SJCRH30 (cell line): Measurements from ENCODE around the gene INPP5F. TPM values are rescaled to one million over a fixed set of nuclear protein-coding genes. Genes with fewer than 3 reads are reported as not detected.

Experiments used
- DNase-seq, 2 experiments: peaks; one replicate each; pipeline ENCODE4 v3.0.0-alpha.2; 2015 to 2020
- H3K27ac ChIP-seq: fragments of 250-450 bp; sonication (Bioruptor Pico); 2 replicates; pipeline ENCODE4 v1.5.1; 2020; ENCODE audit warnings: mild to moderate bottlenecking, moderate library complexity
- H3K27me3 ChIP-seq: fragments of 250-450 bp; sonication (Bioruptor Pico); 2 replicates; pipeline ENCODE4 v1.5.1; 2020; ENCODE audit warnings: mild to moderate bottlenecking, moderate library complexity
- H3K36me3 ChIP-seq: fragments of 250-450 bp; sonication (Bioruptor Pico); 2 replicates; pipeline ENCODE4 v1.5.1; 2020; ENCODE audit warnings: mild to moderate bottlenecking, moderate library complexity
- H3K4me1 ChIP-seq: fragments of 250-450 bp; sonication (Bioruptor Pico); 2 replicates; pipeline ENCODE4 v1.5.1; 2020; ENCODE audit warnings: mild to moderate bottlenecking, moderate library complexity
- H3K4me3 ChIP-seq: fragments of 250-450 bp; sonication (Bioruptor Pico); 2 replicates; pipeline ENCODE4 v1.5.1; 2020; ENCODE audit warnings: mild to moderate bottlenecking, moderate library complexity
- H3K9me3 ChIP-seq: fragments of 250-450 bp; sonication (Bioruptor Pico); replicated peaks from 2 replicates; pipeline ENCODE4 v1.5.1; 2020; ENCODE audit warnings: mild to moderate bottlenecking, moderate library complexity
- total RNA-seq: library from RNA; depleted of rRNA; stranded (reverse); fragments of >200 nt; shearing (Covaris generic); gene quantifications from 2 replicates; pipeline ENCODE4 v1.2.3, GENCODE V29; 2014; rRNA removed

The INPP5F gene
- total RNA-seq, result 11.5 and 13.8 TPM in 2 replicates

GRCh38 chr10:119725828-119726675 is at the start of gene INPP5F:
Gene INPP5F, plus strand, starts transcription at chr10:119726050. Its CDS starts 213 bp downstream, at chr10:119726263.
- DNase-seq, result peak; percentile 99 to 100
- H3K27me3 ChIP-seq, result no peaks in the 10 kb centered on the region
- peak within 1 kb of the TSS; percentile 80 for H3K27ac ChIP-seq
- H3K9me3 ChIP-seq, result no peaks in the 10 kb centered on the region
- peak within 1 kb of the TSS; percentile 92 for H3K4me3 ChIP-seq
- no peaks in the 10 kb centered on the region for H3K36me3 ChIP-seq
- peaks cover 11% of the 10 kb centered on the region; the same call in 1 of the 2 replicates for H3K4me1 ChIP-seq

DNA sequence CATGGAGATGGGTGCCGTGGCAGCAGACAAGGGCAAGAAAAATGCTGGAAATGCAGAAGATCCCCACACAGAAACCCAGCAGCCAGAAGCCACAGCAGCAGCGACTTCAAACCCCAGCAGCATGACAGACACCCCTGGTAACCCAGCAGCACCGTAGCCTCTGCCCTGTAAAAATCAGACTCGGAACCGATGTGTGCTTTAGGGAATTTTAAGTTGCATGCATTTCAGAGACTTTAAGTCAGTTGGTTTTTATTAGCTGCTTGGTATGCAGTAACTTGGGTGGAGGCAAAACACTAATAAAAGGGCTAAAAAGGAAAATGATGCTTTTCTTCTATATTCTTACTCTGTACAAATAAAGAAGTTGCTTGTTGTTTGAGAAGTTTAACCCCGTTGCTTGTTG is 48.7 kb upstream of the INPP5F start:
- Histone ChIP-seq H3K36me3 (peaks cover 33% of the 10 kb centered on the region), H3K27ac (no peak overlapping the region), H3K4me1 (peaks cover 7% of the 10 kb centered on the region), H3K4me3 (no peak overlapping the region), H3K27me3 (no peaks in the 10 kb centered on the region), H3K9me3 (no peaks in the 10 kb centered on the region)
- no peak for DNase-seq

DNA sequence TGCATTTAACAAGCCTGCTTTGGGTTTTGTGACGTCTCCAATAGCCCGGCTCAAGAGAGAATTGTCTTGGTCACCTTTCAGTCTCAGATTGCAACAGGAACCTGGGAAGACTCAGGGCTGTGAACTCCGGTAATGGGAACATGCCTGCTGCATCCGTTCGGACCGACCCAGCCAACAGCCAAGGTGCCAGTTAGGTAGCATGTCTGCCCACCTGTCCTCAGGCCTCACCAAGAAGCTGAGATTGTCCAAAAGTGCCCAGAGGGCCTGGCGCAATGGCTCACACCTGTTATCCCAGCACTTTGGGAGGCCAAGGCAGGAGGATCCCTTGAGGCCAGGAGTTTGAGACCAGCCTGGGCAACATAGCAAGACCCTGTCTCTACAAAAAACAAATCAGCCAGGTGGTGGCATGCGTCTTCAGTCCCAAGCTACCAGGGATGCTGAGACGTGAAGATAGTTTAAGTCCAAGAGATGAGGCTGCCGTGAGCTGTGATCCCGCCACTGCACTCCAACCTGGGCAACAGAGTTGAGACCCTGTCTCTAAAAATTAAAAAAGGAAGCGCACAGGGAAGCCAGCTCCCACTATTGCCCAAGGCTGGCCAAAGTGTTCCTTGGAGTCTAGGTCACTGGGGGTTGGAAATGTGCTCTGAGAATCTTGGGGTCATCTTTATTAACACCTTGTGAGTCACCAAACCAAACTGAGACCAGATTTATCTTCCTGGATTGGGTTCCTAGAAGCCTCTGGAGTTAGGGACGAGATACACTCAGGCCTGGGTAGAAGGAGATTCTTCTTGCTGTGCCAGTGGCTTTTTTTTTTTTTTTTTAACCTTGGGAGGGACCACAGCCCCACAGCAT is 47.7 kb upstream of the INPP5F start:
- H3K36me3 ChIP-seq, result peaks cover 25% of the 10 kb centered on the region
- DNase-seq, result no peak
- H3K27me3 ChIP-seq, result no peaks in the 10 kb centered on the region
- no peak overlapping the region for H3K4me3 ChIP-seq
- no peak overlapping the region for H3K27ac ChIP-seq
- H3K9me3 ChIP-seq, result no peaks in the 10 kb centered on the region
- peaks cover 7% of the 10 kb centered on the region for H3K4me1 ChIP-seq

- no peak for DNase-seq
- H3K4me1 ChIP-seq, result peaks cover 7% of the 10 kb centered on the region
- no peaks in the 10 kb centered on the region for H3K9me3 ChIP-seq
- peaks cover 25% of the 10 kb centered on the region for H3K36me3 ChIP-seq
- H3K27ac ChIP-seq, result no peak overlapping the region
- H3K4me3 ChIP-seq, result no peak overlapping the region
- H3K27me3 ChIP-seq, result no peaks in the 10 kb centered on the region
These were observed 46.4 kb upstream of the INPP5F start for GRCh38 chr10:119679480-119679829.

DNA sequence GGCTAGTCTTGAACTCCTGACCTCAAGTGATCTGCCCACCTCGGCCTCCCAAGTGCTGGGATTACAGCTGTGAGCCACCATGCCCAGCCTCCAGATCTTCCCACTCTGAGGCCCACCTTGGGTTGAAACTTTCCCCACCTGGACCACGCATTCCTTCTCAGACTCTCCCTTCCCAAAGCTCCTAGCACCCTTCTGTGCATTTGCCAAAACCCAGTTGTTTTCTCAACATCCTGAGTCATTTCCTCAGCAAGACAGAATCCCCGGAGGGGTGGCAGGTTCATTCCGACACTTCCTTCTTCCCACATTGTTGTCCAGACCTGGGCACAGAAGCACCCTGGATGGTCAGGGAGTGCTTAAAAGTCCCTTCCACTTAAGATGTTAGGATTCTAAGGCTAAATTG is 45.8 kb upstream of the INPP5F start:
- H3K27me3 ChIP-seq, result no peaks in the 10 kb centered on the region
- H3K9me3 ChIP-seq, result no peaks in the 10 kb centered on the region
- no peak overlapping the region for H3K4me3 ChIP-seq
- no peak overlapping the region for H3K27ac ChIP-seq
- no peak for DNase-seq
- peaks cover 7% of the 10 kb centered on the region for H3K4me1 ChIP-seq
- H3K36me3 ChIP-seq, result peaks cover 25% of the 10 kb centered on the region

DNA sequence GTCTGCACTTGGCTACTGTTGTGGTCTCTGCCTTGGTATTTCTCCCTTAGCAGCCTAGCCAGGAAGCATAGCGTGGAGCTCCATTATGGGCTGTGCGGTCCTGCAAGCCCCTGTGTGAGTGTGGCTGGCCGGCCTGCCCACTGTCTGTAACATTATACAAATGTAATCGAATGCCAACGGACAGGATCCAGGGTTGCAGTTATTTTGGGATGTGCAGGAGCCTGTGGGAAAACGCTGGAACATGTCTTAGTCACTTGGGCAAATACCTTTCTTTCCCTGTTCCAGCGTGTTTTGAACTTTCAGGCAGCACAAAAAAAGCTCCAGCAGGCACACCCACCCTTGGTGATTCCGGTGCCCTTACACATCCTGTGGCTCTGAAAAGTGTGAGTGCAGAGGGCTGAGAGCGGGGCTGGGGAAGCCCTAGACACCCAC is 45.2 kb upstream of the INPP5F start:
- Histone ChIP-seq H3K27ac (no peak overlapping the region), H3K4me3 (no peak overlapping the region), H3K36me3 (peaks cover 25% of the 10 kb centered on the region), H3K27me3 (no peaks in the 10 kb centered on the region), H3K4me1 (peaks cover 7% of the 10 kb centered on the region), H3K9me3 (no peaks in the 10 kb centered on the region)
- peak; percentile 47 to 54 for DNase-seq

- Histone ChIP-seq H3K4me3 (peak overlapping the region; percentile 22), H3K27me3 (no peaks in the 10 kb centered on the region), H3K9me3 (no peaks in the 10 kb centered on the region), H3K36me3 (no peaks in the 10 kb centered on the region), H3K27ac (no peak overlapping the region), H3K4me1 (no peaks in the 10 kb centered on the region)
- peak; percentile 77 to 85 for DNase-seq
These were observed 39.2 kb upstream of the INPP5F start for GRCh38 chr10:119686465-119687191.

DNA sequence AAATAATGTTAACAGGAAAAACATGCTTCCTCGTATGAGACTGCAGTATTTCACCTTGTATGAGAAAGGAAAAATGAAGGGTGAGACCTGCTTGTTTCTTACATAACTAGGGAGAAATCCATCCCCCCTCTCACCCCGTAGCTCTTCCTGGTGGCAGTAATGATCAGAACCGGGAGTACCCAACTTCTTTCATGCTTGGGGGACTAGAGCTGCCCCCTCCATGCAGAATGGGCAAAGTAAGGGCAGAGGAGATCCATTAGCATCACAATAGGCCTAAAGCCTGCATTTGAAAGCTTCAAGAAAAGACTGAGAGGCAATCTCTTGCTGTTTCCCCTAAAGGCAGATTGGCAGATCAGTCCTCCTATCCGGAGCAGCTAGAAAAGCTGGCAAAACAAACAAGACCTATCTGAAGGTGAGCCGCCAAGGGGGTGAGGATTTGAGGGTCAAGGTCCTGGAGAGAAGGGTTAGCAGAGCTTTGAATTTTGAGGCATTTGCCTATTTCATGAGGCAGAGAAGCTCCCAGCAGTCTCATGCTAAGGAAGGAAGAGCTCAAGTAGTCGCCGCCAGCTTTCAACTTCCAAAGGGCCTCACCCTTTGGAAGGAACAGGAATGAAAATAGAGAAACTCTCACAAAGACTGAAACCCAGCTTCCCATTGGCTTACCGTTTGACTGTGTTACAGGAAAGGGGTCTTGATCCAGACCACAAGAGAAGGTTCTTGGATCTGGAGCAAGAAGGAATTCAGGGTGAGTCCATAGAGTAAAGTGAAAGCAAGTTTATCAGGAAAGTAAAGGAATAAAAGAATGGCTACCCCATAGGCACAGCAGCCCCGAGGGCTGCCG is 38.4 kb upstream of the INPP5F start:
- Histone ChIP-seq H3K36me3 (no peaks in the 10 kb centered on the region), H3K4me1 (no peaks in the 10 kb centered on the region), H3K27me3 (no peaks in the 10 kb centered on the region), H3K4me3 (peak overlapping the region; percentile 22), H3K9me3 (no peaks in the 10 kb centered on the region), H3K27ac (no peak overlapping the region)
- no peak for DNase-seq

GRCh38 chr10:119688033-119688508 is 37.8 kb upstream of the INPP5F start:
- Histone ChIP-seq H3K9me3 (no peaks in the 10 kb centered on the region), H3K36me3 (no peaks in the 10 kb centered on the region), H3K4me3 (no peak overlapping the region), H3K27ac (no peak overlapping the region), H3K4me1 (peaks cover 3% of the 10 kb centered on the region; the same call in 1 of the 2 replicates), H3K27me3 (no peaks in the 10 kb centered on the region)
- DNase-seq, result no peak

DNA sequence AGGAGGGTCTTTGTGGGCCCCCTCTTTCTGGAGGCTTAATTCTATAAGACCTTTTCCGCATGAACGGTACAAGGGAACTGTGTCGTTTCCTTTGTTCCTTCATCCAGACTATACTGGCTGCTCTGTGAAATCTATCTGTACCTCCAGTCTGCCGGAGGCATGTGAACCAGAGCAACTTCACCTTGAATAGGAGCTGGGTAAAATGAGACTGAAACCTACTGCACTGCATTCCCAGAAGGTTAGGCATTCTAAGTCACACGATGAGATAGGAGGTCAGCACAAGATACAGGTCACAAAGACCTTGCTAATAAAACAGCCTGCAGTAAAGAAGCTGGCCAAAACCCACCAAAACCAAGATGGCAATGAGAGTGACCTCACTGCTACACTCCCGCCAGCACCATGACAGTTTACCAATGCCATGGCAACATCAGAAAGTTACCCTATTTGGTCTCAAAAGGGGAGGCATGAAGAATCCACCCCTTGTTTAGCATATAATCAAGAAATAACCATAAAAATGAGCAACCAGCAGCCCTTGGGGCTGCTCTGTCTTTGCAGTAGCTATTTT is 36.8 kb upstream of the INPP5F start:
- no peaks in the 10 kb centered on the region for H3K27me3 ChIP-seq
- H3K36me3 ChIP-seq, result no peaks in the 10 kb centered on the region
- peaks cover 12% of the 10 kb centered on the region for H3K4me1 ChIP-seq
- H3K9me3 ChIP-seq, result no peaks in the 10 kb centered on the region
- H3K27ac ChIP-seq, result no peak overlapping the region
- no peak for DNase-seq
- no peak overlapping the region for H3K4me3 ChIP-seq

DNA sequence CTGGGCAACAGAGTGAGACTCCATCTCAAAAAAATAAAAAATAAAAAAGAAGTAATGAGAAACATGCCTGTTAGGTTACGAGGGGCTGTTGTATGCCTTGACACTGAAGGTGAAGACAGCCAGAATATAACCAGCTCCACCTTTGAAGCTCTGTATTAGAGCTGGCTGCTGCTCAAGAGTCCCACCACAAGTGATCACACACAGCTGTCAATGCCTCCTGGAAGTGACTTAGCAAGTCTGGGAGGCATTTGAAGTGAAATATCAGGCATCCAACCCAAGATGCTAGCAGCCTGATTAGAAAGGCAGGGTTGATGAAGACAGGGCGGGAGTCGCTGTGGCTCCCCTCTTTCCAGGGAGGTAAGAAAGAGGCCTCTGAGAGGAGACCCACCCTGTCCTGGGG is 34.1 kb upstream of the INPP5F start:
- peaks cover 12% of the 10 kb centered on the region for H3K4me1 ChIP-seq
- no peaks in the 10 kb centered on the region for H3K36me3 ChIP-seq
- no peaks in the 10 kb centered on the region for H3K27me3 ChIP-seq
- no peaks in the 10 kb centered on the region for H3K9me3 ChIP-seq
- no peak overlapping the region for H3K4me3 ChIP-seq
- no peak overlapping the region for H3K27ac ChIP-seq
- no peak for DNase-seq

GRCh38 chr10:119693262-119693957 is 32.4 kb upstream of the INPP5F start:
- no peak overlapping the region for H3K4me3 ChIP-seq
- H3K27me3 ChIP-seq, result no peaks in the 10 kb centered on the region
- H3K4me1 ChIP-seq, result peaks cover 12% of the 10 kb centered on the region
- H3K36me3 ChIP-seq, result no peaks in the 10 kb centered on the region
- no peak overlapping the region for H3K27ac ChIP-seq
- peak; percentile 62 to 76 for DNase-seq
- no peaks in the 10 kb centered on the region for H3K9me3 ChIP-seq

GRCh38 chr10:119694608-119695007 is 31.2 kb upstream of the INPP5F start:
- Histone ChIP-seq H3K4me3 (no peak overlapping the region), H3K36me3 (no peaks in the 10 kb centered on the region), H3K27me3 (no peaks in the 10 kb centered on the region), H3K4me1 (peaks cover 12% of the 10 kb centered on the region), H3K9me3 (no peaks in the 10 kb centered on the region), H3K27ac (no peak overlapping the region)
- DNase-seq, result no peak
